ENCODE data around the gene TMEM125.

Gene TMEM125

GRCh38 chr1:43293896-43294760 lies 24.3 kb downstream of the TMEM125 start:
- no peak for DNase-seq (ENCODE audit: low read depth)

- no peak for DNase-seq (ENCODE audit: low read depth)
Observed at GRCh38 chr1:43294761-43295160, 25.0 kb downstream of the TMEM125 start.

- no peak for DNase-seq (ENCODE audit: low read depth)
Observed at GRCh38 chr1:43296207-43296606, 26.4 kb downstream of the TMEM125 start.

GRCh38 chr1:43298055-43298454 lies 28.3 kb downstream of the TMEM125 start:
- no peak for DNase-seq (ENCODE audit: low read depth)

GRCh38 chr1:43299101-43299500 lies 29.3 kb downstream of the TMEM125 start:
- no peak for DNase-seq (ENCODE audit: low read depth)

- DNase-seq (ENCODE audit: low read depth) = no peak
Observed at GRCh38 chr1:43300378-43301094, 30.8 kb downstream of the TMEM125 start, which contains the start of gene TIE1. TSS of gene TIE1 (plus strand) at chr1:43300982. CDS start at chr1:43301072, 90 bp downstream.

- DNase-seq (ENCODE audit: low read depth) = no peak
Observed at GRCh38 chr1:43302201-43302600, 32.4 kb downstream of the TMEM125 start.

GRCh38 chr1:43302721-43303470 lies 33.1 kb downstream of the TMEM125 start:
- no peak for DNase-seq (ENCODE audit: low read depth)

- DNase-seq (ENCODE audit: low read depth) = no peak
Observed at GRCh38 chr1:43303471-43304313, 33.9 kb downstream of the TMEM125 start.

- DNase-seq (ENCODE audit: low read depth) = no peak
Observed at GRCh38 chr1:43304314-43304681, 34.5 kb downstream of the TMEM125 start.

GRCh38 chr1:43304771-43305300 lies 35.1 kb downstream of the TMEM125 start:
- DNase-seq (ENCODE audit: low read depth) = no peak

GRCh38 chr1:43305461-43305860 lies 35.7 kb downstream of the TMEM125 start:
- DNase-seq (ENCODE audit: low read depth) = no peak

- no peak for DNase-seq (ENCODE audit: low read depth)
Observed at GRCh38 chr1:43305926-43306687, 36.3 kb downstream of the TMEM125 start.

- DNase-seq (ENCODE audit: low read depth) = no peak
Observed at GRCh38 chr1:43306688-43307457, 37.1 kb downstream of the TMEM125 start.

- no peak for DNase-seq (ENCODE audit: low read depth)
Observed at GRCh38 chr1:43307458-43308158, 37.8 kb downstream of the TMEM125 start.

- DNase-seq (ENCODE audit: low read depth) = no peak
Observed at GRCh38 chr1:43308635-43309404, 39.0 kb downstream of the TMEM125 start.

- DNase-seq (ENCODE audit: low read depth) = no peak
Observed at GRCh38 chr1:43309405-43310025, 39.7 kb downstream of the TMEM125 start.

GRCh38 chr1:43311521-43311920 lies 41.7 kb downstream of the TMEM125 start:
- no peak for DNase-seq (ENCODE audit: low read depth)

Measured in activated gamma-delta T cell treated with anti-CD3 and anti-CD28 coated beads, Interleukin-2, amount 50 U/mL, for 16 hours (primary cell).